Stomach smooth muscle (tissue), 2 donors: ENCODE data around the gene PITX2.

Experiments used
- H3K27ac ChIP-seq: one replicate; pipeline ENCODE4 v1.7.0; 2013; ENCODE audit warnings: mild to moderate bottlenecking, low read length, inconsistent platforms
- H3K27me3 ChIP-seq, 2 donors: one replicate each; pipeline ENCODE4 v1.7.0; 2013; ENCODE audit warnings: low read length in 2 of 2; ENCODE audit not compliant: insufficient read depth in 2 of 2, control insufficient read depth in 1 of 2
- H3K36me3 ChIP-seq, 2 donors: one replicate each; pipeline ENCODE4 v1.7.0; 2013; ENCODE audit warnings: low read length in 2 of 2; ENCODE audit not compliant: control insufficient read depth in 2 of 2, insufficient read depth in 2 of 2
- H3K4me1 ChIP-seq: one replicate; pipeline ENCODE4 v1.7.0; 2013; ENCODE audit warnings: low read length; ENCODE audit not compliant: control insufficient read depth, insufficient read depth
- H3K4me3 ChIP-seq, 2 donors: one replicate each; pipeline ENCODE4 v1.7.0; 2013; ENCODE audit warnings: low read length in 2 of 2
- H3K9ac ChIP-seq, 2 donors: one replicate each; pipeline ENCODE4 v1.7.0; 2013; ENCODE audit warnings: low read length in 2 of 2, mild to moderate bottlenecking in 1 of 2
- H3K9me3 ChIP-seq, 2 donors: one replicate each; pipeline ENCODE4 v1.7.0; 2013; ENCODE audit warnings: low read length in 2 of 2; ENCODE audit not compliant: control insufficient read depth in 2 of 2
- donor health status: healthy.
- donor health status: Pancreatic carcinoma.

PITX2 gene

GRCh38 chr4:110621328-110621812, 1.5 kb downstream of the PITX2 start:
- Histone ChIP-seq H3K9me3 (peaks cover 0 to 3% of the 10 kb centered on the region in 2 donors), H3K9ac (no peak overlapping the region), H3K4me1 (peaks cover 37% of the 10 kb centered on the region), H3K27ac (no peak overlapping the region), H3K4me3 (peak overlapping the region in 1 of 2 donors; percentile 73), H3K36me3 (no peaks in the 10 kb centered on the region), H3K27me3 (peaks cover 69 to 94% of the 10 kb centered on the region in 2 donors)

GRCh38 chr4:110620691-110621327, 2.1 kb downstream of the PITX2 start:
- Histone ChIP-seq H3K9ac (peak overlapping the region in 1 of 2 donors; percentile 21), H3K27me3 (peaks cover 66 to 94% of the 10 kb centered on the region in 2 donors), H3K4me1 (peaks cover 37% of the 10 kb centered on the region), H3K27ac (peak overlapping the region; percentile 41), H3K9me3 (peaks cover 2 to 3% of the 10 kb centered on the region in 2 donors), H3K36me3 (no peaks in the 10 kb centered on the region), H3K4me3 (peak overlapping the region in 1 of 2 donors; percentile 73)

- Histone ChIP-seq H3K27me3 (peaks cover 67 to 94% of the 10 kb centered on the region in 2 donors), H3K27ac (peak overlapping the region; percentile 41), H3K9ac (no peak overlapping the region), H3K36me3 (no peaks in the 10 kb centered on the region), H3K4me3 (peak overlapping the region in 1 of 2 donors; percentile 73), H3K4me1 (peaks cover 37% of the 10 kb centered on the region), H3K9me3 (peaks cover 2 to 3% of the 10 kb centered on the region in 2 donors)
These were observed 2.6 kb downstream of the PITX2 start for GRCh38 chr4:110620322-110620690.

GRCh38 chr4:110619463-110620247, 3.2 kb downstream of the PITX2 start:
- Histone ChIP-seq H3K27me3 (peaks cover 68 to 94% of the 10 kb centered on the region in 2 donors), H3K4me3 (peak overlapping the region in 1 of 2 donors; percentile 59), H3K9me3 (peaks cover 2 to 3% of the 10 kb centered on the region in 2 donors), H3K36me3 (no peaks in the 10 kb centered on the region), H3K27ac (no peak overlapping the region), H3K9ac (no peak overlapping the region), H3K4me1 (peaks cover 37% of the 10 kb centered on the region)

- Histone ChIP-seq H3K27ac (peak overlapping the region; percentile 18), H3K36me3 (no peaks in the 10 kb centered on the region), H3K9me3 (peaks cover 2 to 3% of the 10 kb centered on the region in 2 donors), H3K27me3 (peaks cover 69 to 94% of the 10 kb centered on the region in 2 donors), H3K4me3 (peak overlapping the region in 1 of 2 donors; percentile 59), H3K4me1 (peaks cover 37% of the 10 kb centered on the region), H3K9ac (no peak overlapping the region)
These were observed 4.1 kb downstream of the PITX2 start for GRCh38 chr4:110618581-110619462.

- H3K9me3 ChIP-seq: peaks cover 2 to 3% of the 10 kb centered on the region in 2 donors
- H3K9ac ChIP-seq: no peak overlapping the region
- peak overlapping the region; percentile 18 for H3K27ac ChIP-seq
- H3K36me3 ChIP-seq: no peaks in the 10 kb centered on the region
- peaks cover 31% of the 10 kb centered on the region for H3K4me1 ChIP-seq
- H3K27me3 ChIP-seq: peaks cover 62 to 92% of the 10 kb centered on the region in 2 donors
- peak overlapping the region in 1 of 2 donors; percentile 59 for H3K4me3 ChIP-seq
These were observed 5.0 kb downstream of the PITX2 start for GRCh38 chr4:110617646-110618580.

GRCh38 chr4:110617075-110617640, 5.7 kb downstream of the PITX2 start:
- Histone ChIP-seq H3K4me1 (peaks cover 24% of the 10 kb centered on the region), H3K4me3 (no peak overlapping the region), H3K27me3 (peaks cover 65 to 92% of the 10 kb centered on the region in 2 donors), H3K27ac (no peak overlapping the region), H3K36me3 (no peaks in the 10 kb centered on the region), H3K9me3 (peaks cover 2 to 3% of the 10 kb centered on the region in 2 donors), H3K9ac (no peak overlapping the region)

GRCh38 chr4:110616238-110617074, 6.4 kb downstream of the PITX2 start:
- no peak overlapping the region for H3K27ac ChIP-seq
- no peak overlapping the region for H3K4me3 ChIP-seq

More at GRCh38 chr4:110616238-110617074, 6.4 kb downstream of the PITX2 start:
- Histone ChIP-seq H3K4me1 (peaks cover 17% of the 10 kb centered on the region), H3K27me3 (peaks cover 64 to 92% of the 10 kb centered on the region in 2 donors), H3K9ac (no peak overlapping the region), H3K9me3 (peaks cover 2 to 3% of the 10 kb centered on the region in 2 donors), H3K36me3 (no peaks in the 10 kb centered on the region)
